HepG2 (cell line): ENCODE measurements around the gene HDLBP.

ENCODE experiments used
- BRCA1 ChIP-seq: sonication (generic); formaldehyde crosslinking; IDR thresholded peaks from 2 replicates; pipeline ENCODE4 v1.4.0; 2020; ENCODE audit warnings: missing genetic modification reagents
- CEBPB ChIP-seq: IDR thresholded peaks from 2 replicates; pipeline ENCODE4 v1.6.1; 2011; ENCODE audit warnings: low read depth, low read length, improper control_type of control experiment, borderline replicate concordance
- CHD2 ChIP-seq: IDR thresholded peaks from 2 replicates; pipeline ENCODE4 v1.6.1; 2011; ENCODE audit warnings: low read depth, low read length, improper control_type of control experiment
- GLI4 ChIP-seq: sonication (generic); formaldehyde crosslinking; IDR thresholded peaks from 2 replicates; pipeline ENCODE4 v1.5.1; 2020; ENCODE audit warnings: missing genetic modification reagents, mild to moderate bottlenecking, moderate library complexity, borderline replicate concordance
- HDAC6 ChIP-seq: fragments of 200-600 bp; sonication (generic); IDR thresholded peaks from 2 replicates; pipeline ENCODE4 v1.7.0; 2017; ENCODE audit warnings: mild to moderate bottlenecking, antibody characterized with exemption, low read length, low read depth
- KDM5A ChIP-seq: fragments of 200-600 bp; sonication (generic); IDR thresholded peaks from 2 replicates; pipeline ENCODE4 v1.7.0; 2018; ENCODE audit warnings: antibody characterized with exemption, mild to moderate bottlenecking, low read length, borderline replicate concordance
- MAX ChIP-seq: IDR thresholded peaks from 2 replicates; pipeline ENCODE4 v1.6.1; 2012; ENCODE audit warnings: inconsistent platforms
- POLR2AphosphoS5 ChIP-seq: IDR thresholded peaks from 2 replicates; pipeline ENCODE4 v1.6.1; 2012; ENCODE audit warnings: low read depth, low read length
- ZNF101 ChIP-seq: sonication (generic); formaldehyde crosslinking; IDR thresholded peaks from 2 replicates; pipeline ENCODE4 v1.4.0; 2020; ENCODE audit warnings: mild to moderate bottlenecking, low read depth, missing genetic modification reagents, borderline replicate concordance
- ZNF232 ChIP-seq: sonication (generic); formaldehyde crosslinking; IDR thresholded peaks from 2 replicates; pipeline ENCODE4 v1.4.0; 2020; ENCODE audit warnings: missing genetic modification reagents, borderline replicate concordance
- ZNF296 ChIP-seq: sonication (generic); formaldehyde crosslinking; conservative IDR thresholded peaks from 2 replicates; pipeline ENCODE4 v1.5.0; 2020; ENCODE audit warnings: mild to moderate bottlenecking, missing genetic modification reagents
- ZNF564 ChIP-seq: sonication (generic); formaldehyde crosslinking; IDR thresholded peaks from 2 replicates; pipeline ENCODE4 v1.8.1; 2023; ENCODE audit warnings: mild to moderate bottlenecking, missing genetic modification reagents
- ZNF687 ChIP-seq: sonication (generic); formaldehyde crosslinking; IDR thresholded peaks from 2 replicates; pipeline ENCODE4 v1.5.1; 2020; ENCODE audit warnings: mild to moderate bottlenecking, missing genetic modification reagents, moderate library complexity

GRCh38 chr2:241329669-241330615, 14.5 kb upstream of the HDLBP start:
- TF ChIP-seq ZNF687 (CRISPR knock-in tag) (no peak), GLI4 (CRISPR knock-in tag) (no peak), ZNF296 (no peak), ZNF564 (no peak), CHD2 (no peak), CEBPB (no peak; the same call in 1 of the 2 replicates), HDAC6 (no peak), KDM5A (no peak), ZNF101 (CRISPR knock-in tag) (no peak), ZNF232 (CRISPR knock-in tag) (no peak), POLR2AphosphoS5 (no peak; the same call in 1 of the 2 replicates), BRCA1 (CRISPR knock-in tag) (no peak), MAX (no peak)
